Inferior parietal cortex (tissue), 1 donor: ENCODE measurements around the gene PCDHGA5.
"Not testable (repeated sequence)": the region's sequence is repeated elsewhere in the genome, so short reads cannot be mapped to it uniquely, and the experiment has no call there.

ENCODE experiments used
- DNase-seq: peaks from one replicate; pipeline ENCODE4 v3.0.0-alpha.2; 2016; ENCODE audit errors: extremely low spot score

Gene PCDHGA5

DNA sequence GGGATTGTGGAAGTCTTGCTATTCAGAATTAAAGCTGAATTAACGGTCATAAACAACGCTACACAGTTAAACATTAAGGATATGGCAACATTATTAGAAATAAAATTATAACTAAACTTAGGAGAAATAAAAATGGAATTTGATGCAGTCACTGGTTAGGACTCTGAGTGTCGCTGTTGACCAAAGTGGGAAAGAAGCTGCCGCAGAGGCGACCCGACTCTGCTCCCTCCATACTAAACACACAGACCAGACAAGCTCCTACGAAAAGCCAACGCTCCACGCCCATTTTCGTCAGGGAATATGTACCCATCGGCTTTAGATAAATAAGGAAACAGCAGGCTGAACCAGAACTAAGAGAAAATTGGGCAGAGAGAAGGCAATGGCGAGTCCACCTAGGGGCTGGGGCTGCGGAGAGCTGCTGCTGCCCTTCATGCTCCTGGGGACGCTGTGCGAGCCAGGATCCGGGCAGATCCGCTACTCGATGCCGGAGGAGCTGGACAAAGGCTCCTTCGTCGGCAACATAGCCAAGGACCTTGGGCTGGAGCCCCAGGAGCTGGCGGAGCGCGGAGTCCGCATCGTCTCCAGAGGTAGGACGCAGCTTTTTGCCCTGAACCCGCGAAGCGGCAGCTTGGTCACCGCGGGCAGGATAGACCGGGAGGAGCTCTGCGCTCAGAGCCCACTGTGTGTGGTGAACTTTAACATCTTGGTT is at the start of gene PCDHGA5:
PCDHGA5 (plus strand) TSS at position 211 of the 709 bp plus-strand sequence; CDS start at position 380, 169 bp downstream.
- no peak for DNase-seq

DNA sequence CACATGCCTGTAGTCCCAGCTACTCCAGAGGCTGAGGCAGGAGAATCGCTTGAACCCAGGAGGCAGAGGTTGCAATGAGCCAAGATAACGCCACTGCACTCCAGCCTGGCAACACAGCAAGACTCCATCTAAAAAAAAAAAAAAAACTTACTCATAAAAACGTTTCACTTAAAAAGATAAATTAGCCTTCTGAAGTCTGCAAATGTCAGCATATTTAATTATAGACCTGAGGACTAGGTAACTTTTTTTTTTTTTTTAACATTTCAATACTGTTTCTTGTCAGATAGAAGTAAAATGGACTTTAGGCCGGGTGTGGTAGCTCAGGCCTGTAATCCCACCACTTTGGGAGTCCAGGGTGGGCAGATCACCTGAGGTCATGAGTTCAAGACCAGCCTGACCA is 47.0 kb upstream of the PCDHGA5 start:
- not testable (repeated sequence) for DNase-seq

DNA sequence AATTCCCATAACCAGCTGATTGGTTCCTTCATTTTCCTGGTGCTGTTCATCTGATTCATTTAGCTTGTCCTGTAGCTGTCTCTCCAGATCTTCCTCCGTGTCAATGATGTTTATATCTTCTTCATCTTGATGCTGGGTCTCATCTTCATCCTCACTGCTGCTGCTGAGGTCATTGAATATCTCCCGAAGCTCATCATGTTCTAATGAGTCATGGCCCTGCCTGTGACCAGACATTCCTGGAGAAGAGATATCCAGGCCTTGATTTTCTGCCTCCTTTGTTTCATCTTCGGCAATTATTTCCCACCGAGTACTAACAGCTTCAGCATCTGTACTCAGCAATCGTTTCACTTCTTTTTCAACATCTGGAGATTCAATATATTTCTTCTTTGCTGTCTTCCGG is 44.8 kb upstream of the PCDHGA5 start:
- DNase-seq = no peak

DNA sequence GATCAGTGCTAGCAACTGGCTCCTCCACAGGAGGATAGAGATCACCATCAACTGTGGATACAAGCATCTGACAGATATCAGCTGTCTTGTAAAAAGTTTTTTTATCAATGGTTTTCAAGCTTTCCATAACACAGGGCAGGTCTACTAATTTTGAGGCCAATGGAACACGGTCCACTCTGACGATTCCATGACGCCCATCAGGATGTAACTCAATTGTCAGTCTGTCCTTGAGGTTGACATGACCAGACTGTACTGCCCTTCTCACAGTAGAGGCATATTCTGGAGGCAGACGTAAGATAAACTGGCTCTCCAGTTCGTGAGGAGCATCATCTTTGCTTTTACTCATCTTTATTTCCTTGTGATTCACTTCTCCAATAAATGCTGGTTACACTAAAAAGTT is 44.3 kb upstream of the PCDHGA5 start:
- DNase-seq = no peak

DNA sequence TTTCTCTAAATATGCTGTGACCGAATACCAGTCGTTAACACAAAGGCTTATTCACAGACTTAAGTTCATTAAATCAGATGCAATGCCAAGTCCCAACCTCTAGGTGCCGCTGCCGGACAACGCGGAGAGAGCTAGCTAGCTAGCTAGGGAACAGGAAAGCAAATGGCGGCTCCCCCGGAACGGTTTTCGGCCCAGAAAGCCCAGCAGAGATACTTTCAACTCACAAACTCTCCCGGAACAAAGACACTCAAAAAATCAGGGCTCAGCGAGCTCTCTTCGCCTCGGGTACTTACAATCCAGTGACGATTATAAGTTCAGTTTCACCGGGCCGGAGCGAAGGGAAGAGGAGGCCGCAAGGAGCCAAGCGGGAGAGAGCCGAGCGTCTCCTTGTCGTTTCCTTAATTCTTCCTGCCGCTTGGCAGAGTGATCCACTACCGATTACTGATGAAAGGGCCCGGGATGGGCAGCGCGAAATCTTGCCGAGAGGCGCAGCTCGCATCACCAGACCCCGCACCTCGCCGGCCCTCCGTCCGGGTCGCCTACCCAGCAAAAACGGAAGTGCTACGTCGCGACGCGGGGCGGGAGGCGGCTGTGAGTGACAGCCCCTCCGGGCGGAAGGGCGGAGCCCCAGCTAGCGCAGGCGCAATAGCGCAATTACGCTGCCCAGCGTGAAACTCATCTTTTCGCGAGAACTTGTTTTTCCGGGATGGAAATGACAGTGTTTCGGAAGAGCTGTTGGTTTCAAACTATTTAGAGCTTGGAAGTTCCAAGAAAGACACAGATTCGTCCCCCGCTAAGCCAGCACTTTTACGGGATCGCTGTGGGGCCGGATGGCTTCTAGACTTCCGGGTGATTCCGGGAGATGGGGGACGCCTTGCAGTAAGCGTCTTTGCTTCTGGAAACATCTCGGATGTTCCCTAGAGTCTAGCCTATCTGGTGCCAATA is 43.5 kb upstream of the PCDHGA5 start, which contains the start of gene TAF7:
TAF7 (minus strand) TSS at position 560 of the 945 bp plus-strand sequence. CDS start 740 bp downstream, outside the sequence.
- DNase-seq = peak; percentile 94

DNA sequence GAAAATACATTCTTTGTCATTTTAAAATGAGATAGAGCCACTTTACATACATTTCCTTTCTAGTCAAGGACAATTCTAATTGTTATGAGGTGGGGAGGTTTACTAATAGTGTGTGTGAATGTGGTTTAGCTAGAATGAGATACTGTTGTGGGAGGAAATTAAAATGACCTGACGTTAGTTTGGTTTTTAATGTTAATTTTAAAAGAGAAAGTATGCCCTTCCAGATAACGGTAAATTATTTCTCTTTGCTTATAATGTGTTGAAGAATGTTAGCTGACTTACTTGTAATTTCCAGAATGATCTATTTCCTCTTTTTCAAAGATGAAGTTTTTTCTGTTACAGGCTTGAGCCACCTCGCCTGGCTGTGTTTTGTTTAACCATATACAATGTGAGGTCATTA is 41.7 kb upstream of the PCDHGA5 start:
- no peak for DNase-seq

DNA sequence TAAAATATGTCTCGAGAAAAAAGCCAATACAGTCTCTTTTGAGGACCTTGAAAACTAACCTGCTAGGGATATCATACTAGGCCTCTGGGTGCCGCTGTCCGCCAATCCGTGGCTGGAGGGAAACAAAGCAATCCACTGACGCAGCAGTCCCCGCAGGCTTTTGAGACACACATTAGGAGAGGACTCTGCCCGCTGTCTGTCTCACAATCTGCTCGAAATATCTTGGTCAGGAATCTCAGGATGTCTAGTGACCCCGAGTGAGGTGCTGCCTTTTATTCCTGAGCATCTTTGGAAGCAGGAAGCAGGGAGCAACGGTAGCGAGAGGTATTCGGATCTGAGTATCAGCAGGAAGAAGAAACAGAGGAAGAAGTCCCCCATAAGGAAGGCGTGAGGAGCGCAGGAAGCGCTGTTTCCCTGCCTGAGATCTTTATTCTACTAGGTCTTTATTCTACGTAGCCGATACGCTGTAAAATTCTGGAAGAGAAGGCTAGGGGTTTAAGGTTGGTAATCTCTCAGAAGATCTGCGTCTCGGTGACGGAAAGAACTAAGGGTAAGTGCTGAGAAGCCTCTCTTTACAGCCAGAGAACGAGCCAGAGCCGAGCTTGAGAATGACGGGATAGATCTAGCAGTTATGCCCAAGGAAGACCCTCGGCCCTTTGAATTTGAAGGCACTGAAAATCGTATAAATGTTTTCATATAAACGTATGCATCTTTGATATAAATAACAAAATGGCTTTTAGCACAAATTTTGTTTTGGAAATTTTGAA is 37.7 kb upstream of the PCDHGA5 start:
- peak; percentile 75 for DNase-seq

DNA sequence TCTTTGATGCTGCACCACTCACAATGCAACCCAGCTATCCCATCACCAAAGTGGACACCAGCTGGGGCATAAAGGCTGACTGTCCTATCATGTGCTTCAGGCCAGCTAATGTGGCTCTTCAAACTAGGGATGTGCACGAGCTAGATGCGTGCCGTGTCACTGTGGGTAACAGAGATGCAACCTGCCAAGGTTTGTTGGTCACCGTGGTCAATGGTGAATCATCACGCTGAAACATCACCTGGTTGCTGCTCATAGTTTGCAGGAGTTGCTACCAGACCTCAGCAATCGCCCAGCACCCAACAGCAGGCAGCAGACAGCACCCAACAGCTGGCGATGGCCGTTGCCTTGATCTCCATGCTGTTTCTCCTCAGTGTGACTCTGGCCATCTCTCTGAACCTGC is 35.7 kb upstream of the PCDHGA5 start:
- DNase-seq = no peak

DNA sequence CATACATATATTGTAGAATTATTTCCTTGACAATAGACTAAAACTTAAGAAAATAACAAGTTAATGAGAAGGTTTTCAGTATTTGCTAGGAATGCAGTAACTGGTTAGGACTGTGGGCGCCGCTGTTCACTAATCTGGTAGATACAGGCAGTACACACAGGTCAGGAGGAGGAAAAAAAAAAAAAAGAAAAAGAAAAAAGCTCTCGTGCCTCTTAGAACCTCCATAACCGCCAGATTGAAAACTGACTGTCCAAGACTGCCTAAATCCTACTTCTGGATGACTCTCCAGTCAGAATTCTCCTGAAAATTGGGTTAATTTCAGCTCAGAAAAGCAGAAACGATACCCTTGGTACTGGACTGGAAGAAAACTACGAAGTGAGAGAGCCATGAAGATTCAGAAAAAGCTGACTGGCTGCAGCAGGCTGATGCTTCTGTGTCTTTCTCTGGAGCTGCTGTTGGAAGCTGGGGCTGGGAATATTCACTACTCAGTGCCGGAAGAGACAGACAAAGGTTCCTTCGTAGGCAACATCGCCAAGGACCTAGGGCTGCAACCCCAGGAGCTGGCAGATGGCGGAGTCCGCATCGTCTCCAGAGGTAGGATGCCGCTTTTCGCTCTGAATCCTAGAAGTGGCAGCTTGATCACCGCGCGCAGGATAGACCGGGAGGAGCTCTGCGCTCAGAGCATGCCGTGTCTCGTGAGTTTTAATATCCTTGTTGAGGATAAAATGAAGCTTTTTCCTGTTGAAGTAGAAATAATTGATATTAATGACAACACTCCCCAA is 33.5 kb upstream of the PCDHGA5 start, which contains the start of gene PCDHGA1:
PCDHGA1 (plus strand) TSS at position 216 of the 782 bp plus-strand sequence.
- no peak for DNase-seq

DNA sequence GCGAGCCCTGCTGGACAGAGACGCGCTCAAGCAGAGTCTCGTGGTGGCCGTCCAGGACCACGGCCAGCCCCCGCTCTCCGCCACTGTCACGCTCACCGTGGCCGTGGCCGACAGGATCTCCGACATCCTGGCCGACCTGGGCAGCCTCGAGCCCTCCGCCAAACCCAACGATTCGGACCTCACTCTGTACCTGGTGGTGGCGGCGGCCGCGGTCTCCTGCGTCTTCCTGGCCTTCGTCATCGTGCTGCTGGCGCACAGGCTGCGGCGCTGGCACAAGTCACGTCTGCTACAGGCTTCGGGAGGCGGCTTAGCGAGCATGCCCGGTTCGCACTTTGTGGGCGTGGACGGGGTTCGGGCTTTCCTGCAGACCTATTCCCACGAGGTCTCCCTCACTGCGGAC is 31.4 kb upstream of the PCDHGA5 start:
- DNase-seq = not testable (repeated sequence)

DNA sequence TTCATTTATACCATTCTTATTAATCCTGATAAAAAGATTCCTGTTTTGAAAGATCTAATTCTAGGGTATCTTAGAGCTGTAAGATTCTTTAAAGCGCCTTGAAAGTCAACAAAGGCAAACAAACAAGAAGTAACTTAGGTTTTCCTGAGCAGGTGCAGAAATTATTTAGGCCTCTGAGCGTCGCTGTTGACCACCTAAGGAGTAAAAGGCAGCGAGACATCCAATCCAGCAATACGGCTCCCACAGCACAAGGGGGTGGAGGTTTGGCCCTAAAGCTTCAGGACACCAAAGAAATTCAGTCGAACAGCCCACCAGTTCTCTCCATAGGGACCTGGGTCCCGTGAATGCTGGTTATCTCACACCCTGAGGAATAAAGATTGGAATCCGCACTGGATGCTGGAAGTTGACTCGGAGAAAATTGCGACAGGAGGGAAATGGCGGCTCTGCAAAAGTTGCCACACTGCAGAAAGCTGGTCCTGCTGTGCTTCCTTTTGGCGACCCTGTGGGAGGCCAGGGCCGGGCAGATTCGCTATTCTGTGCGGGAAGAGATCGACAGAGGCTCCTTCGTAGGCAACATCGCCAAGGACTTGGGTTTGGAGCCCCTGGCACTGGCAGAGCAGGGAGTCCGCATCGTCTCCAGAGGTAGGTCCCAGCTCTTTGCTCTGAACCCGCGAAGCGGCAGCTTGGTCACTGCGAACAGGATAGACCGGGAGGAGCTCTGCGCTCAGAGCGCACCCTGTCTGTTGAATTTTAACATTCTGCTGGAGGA is 25.2 kb upstream of the PCDHGA5 start, which contains the start of gene PCDHGA2:
PCDHGA2 (plus strand) TSS at position 223 of the 769 bp plus-strand sequence.
- no peak for DNase-seq

DNA sequence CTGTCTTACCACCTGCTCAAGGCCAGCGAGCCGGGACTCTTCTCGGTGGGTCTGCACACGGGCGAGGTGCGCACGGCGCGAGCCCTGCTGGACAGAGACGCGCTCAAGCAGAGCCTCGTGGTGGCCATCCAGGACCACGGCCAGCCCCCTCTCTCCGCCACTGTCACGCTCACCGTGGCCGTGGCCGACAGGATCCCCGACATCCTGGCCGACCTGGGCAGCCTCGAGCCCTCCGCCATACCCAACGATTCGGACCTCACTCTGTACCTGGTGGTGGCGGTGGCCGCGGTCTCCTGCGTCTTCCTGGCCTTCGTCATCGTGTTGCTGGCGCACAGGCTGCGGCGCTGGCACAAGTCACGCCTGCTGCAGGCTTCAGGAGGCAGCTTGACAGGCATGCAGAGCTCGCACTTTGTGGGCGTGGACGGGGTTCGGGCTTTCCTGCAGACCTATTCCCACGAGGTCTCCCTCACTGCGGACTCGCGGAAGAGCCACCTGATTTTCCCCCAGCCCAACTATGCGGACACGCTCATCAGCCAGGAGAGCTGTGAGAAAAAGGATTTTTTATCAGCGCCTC is 23.1 kb upstream of the PCDHGA5 start:
- not testable (repeated sequence) for DNase-seq

DNA sequence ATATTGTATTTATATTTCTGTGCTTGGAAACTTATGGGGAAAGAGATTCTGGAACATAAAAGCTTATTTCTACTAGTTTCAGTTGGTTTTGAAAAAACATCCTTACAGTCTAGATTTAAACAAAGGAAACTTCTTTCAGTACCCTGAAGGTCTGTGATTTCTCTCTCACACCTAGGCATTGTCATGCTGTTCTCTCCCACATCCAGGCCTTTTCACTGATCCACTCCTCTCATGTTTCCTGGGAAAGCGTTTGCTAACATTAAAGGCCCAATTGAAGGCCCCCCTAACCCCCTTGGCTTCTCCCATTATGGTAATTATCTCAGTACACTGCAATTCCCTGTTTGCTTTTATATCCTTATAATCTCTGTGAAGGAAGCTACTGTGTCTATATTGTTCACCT is 21.2 kb upstream of the PCDHGA5 start:
- DNase-seq = no peak

DNA sequence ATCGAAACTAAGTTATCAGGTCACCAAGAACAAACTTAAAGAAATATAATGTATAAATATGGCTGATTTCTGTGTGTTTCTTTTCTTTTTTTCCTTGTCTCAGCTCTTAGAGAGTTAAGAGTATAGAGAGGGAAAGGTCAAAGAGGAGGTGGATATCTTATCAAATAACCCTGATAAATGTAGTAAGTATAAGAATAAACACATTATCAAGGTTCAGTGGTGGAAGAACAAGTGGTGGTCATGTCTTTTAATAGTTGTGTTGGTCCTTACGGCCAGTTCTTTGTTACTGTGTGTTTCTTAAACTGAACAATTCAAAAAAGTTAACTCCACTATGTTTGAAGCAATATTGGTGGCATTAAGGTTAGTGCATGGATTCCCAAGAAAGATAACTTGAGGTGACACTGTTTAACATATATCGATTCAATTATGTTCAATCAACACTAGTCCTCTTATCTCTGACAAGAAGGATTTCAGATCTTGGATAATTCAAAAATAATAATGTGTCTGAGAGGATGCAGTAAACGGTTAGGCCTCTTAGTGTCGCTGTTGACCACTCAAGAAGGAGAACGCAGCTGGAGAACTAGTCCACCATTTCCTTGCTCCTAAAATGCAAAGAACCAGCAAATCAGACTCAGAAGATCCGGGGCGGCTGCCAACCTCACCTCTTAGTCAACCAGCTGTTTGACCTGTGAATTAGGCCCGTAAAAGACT is 20.6 kb upstream of the PCDHGA5 start, which contains the start of gene PCDHGA3:
PCDHGA3 (plus strand) TSS at position 588 of the 711 bp plus-strand sequence. CDS start 205 bp downstream, outside the sequence.
- DNase-seq = no peak

DNA sequence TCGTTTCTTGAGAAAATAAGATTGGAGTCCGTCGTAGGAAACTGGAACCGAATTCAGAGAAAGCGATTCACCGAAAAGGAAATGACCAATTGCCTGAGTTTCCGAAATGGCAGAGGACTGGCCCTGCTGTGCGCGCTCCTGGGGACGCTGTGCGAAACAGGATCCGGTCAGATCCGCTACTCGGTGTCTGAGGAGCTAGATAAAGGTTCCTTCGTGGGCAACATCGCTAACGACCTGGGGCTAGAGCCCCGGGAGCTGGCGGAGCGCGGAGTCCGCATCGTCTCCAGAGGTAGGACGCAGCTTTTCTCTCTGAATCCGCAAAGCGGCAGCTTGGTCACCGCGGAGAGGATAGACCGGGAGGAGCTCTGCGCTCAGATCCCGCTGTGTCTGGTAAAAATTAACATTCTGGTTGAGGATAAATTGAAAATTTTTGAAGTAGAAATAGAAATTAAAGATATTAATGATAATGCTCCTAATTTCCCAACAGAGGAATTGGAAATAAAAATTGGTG is 20.0 kb upstream of the PCDHGA5 start:
- DNase-seq = no peak

DNA sequence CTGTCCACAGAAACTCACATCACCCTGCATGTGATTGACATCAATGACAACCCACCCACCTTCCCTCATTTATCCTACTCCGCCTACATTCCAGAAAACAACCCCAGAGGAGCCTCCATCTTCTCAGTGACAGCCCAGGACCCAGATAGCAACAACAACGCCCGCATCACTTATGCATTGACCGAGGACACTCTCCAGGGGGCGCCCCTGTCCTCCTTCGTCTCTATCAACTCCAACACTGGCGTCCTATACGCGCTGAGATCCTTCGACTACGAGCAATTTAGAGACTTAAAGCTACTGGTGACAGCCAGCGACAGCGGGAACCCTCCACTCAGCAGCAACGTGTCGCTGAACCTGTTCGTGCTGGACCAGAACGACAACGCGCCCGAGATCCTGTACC is 18.6 kb upstream of the PCDHGA5 start:
- DNase-seq = no peak

DNA sequence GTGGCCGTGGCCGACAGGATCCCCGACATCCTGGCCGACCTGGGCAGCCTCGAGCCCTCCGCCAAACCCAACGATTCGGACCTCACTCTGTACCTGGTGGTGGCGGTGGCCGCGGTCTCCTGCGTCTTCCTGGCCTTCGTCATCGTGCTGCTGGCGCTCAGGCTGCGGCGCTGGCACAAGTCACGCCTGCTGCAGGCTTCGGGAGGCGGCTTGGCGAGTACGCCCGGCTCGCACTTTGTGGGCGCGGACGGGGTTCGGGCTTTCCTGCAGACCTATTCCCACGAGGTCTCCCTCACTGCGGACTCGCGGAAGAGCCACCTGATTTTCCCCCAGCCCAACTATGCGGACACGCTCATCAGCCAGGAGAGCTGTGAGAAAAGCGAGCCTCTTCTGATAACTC is 17.9 kb upstream of the PCDHGA5 start:
- DNase-seq = not testable (repeated sequence)

DNA sequence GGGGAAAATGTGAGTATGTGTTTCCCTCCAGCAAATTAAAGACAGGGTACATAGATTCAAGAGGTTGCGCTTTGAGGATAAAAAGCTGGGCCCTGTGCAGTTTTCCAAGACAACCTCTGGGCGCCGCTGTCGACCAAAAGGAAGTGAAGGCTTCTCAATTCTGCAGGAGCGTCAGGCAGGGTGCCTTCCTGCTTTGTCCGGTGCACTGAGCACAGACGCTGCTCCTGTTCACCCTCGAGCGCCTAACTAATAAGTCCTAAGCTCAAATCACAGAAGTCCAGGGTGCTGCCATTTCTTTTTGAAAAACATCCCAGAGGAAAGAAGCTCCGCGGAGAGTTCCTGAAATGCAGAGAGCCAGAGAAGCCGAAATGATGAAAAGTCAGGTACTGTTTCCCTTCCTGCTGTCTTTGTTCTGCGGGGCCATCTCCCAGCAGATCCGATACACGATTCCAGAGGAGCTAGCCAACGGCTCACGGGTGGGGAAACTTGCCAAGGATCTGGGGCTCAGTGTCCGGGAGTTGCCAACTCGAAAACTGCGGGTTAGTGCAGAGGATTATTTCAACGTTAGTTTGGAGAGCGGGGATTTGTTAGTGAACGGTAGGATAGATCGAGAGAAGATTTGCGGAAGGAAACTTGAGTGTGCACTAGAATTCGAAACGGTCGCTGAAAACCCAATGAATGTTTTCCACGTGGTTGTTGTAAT is 13.9 kb upstream of the PCDHGA5 start, which contains the start of gene PCDHGB1:
PCDHGB1 (plus strand) TSS at position 183 of the 703 bp plus-strand sequence; CDS start at position 345, 162 bp downstream.
- peak; percentile 24 for DNase-seq
